A673 (cell line): ENCODE data around the gene LPIN2.

Experiments
- CTCF ChIP-seq: fragments of 300-800, 200-600 bp; sonication (generic); conservative IDR thresholded peaks from 2 replicates; pipeline ENCODE4 v1.5.1; 2017; ENCODE audit warnings: low read depth, mild to moderate bottlenecking, antibody characterized with exemption, low read length, moderate library complexity, mixed read lengths
- EZH2 ChIP-seq: fragments of 200-600 bp; sonication (generic); IDR thresholded peaks from 2 replicates; pipeline ENCODE4 v1.6.1; 2017; ENCODE audit warnings: borderline replicate concordance, low read depth, mild to moderate bottlenecking, mixed read lengths, antibody characterized with exemption, low read length; ENCODE audit not compliant: poor library complexity, severe bottlenecking

GRCh38 chr18:2967820-2968219, 45.1 kb downstream of the LPIN2 start:
- no peak for TF ChIP-seq CTCF
- no peak for TF ChIP-seq EZH2
